Right lobe of liver (tissue), 6 donors: Measurements from ENCODE around the gene RCSD1. TPM values are rescaled to one million over a fixed set of nuclear protein-coding genes. Genes with fewer than 3 reads are reported as not detected.

Experiments
- ATAC-seq, 4 donors: fragments of 200-7000 bp; cut with Tn5 transposase; one replicate each; pipeline ENCODE4 v1.9.1; 2020; ENCODE audit warnings: mild to moderate bottlenecking in 4 of 4, moderate library complexity in 4 of 4
- DNase-seq, 3 donors: peaks; one replicate each; pipeline ENCODE4 v3.0.0-alpha.2; 2020
- H3K27ac ChIP-seq, 3 donors: fragments of 200-600 bp; one replicate each; pipeline ENCODE4 v1.8.0; 2022
- H3K27me3 ChIP-seq, 2 donors: fragments of 200-600 bp; one replicate each; pipeline ENCODE4 v1.8.0; 2022
- H3K36me3 ChIP-seq, 4 donors: fragments of 200-600 bp; sonication (generic) in 1 of 4; one replicate each; pipeline versions ENCODE4 v1.5.1 to v1.8.0; 2017 to 2022; ENCODE audit warnings: control low read depth in 1 of 4
- H3K4me1 ChIP-seq, 4 donors: fragments of 200-600 bp; sonication (generic) in 1 of 4; one replicate each; pipeline versions ENCODE4 v1.5.1 to v1.8.0; 2017 to 2022; ENCODE audit warnings: control low read depth in 1 of 4
- H3K4me3 ChIP-seq, 3 donors: fragments of 200-600 bp; one replicate each; pipeline ENCODE4 v1.8.0; 2022
- H3K9me3 ChIP-seq, 4 donors: fragments of 200-600 bp; sonication (generic) in 1 of 4; one replicate each; pipeline versions ENCODE4 v1.5.1 to v1.8.0; 2017 to 2022; ENCODE audit warnings: control low read depth in 1 of 4
- POLR2A ChIP-seq: fragments of 450-650 bp; IDR thresholded peaks from one replicate; pipeline ENCODE4 v1.6.1; 2017; ENCODE audit warnings: antibody characterized with exemption, mild to moderate bottlenecking
- WGBS: methylation state at CpG from one replicate; pipeline ENCODE4 v1.1.6; 2018; ENCODE audit warnings: low coverage, low lambda C conversion rate; ENCODE audit not compliant: insufficient coverage; ENCODE audit errors: missing lambda C conversion rate; 5-methylcytosine and 5-hydroxymethylcytosine counted together
- intact Hi-C, 2 donors: fragments of 100-400 bp; cut with DNase I; formaldehyde crosslinking; loops; one replicate each; pipeline versions ENCODE4 v1.11.2 to v1.14.1; 2022
- total RNA-seq, 6 experiments: library from RNA; depleted of rRNA in 2 of 6; stranded (reverse); fragments of >200 nt in 2 of 6; fragmentation: NEBNext Ultra II Directional in 3 of 6; extraction: Animal tissue kit (Norgen Biotek cat#: 25700) in 3 of 6; gene quantifications; one replicate each; pipeline versions ENCODE4 v1.1.0 to v1.2.4, GENCODE V29; 2016 to 2023
- TF ChIP-seq, protein P1 (sequence below), 4 donors: fragments of 200-600 bp in 3 of 4; fragments of 450-650 bp in 1 of 4; IDR thresholded peaks; one replicate each; pipeline versions ENCODE4 v1.5.1 to v1.8.0; 2016 to 2022; ENCODE audit warnings: antibody characterized with exemption in 4 of 4, mild to moderate bottlenecking in 2 of 4
- donor health status: DM: no; HTN: yes; CAD: no.
- donor health status: DM: no; HTN: no; CAD: no.
- donor health status: DM: no; HTN: no; CAD: no.
- donor health status: DM: no; HTN: yes; CAD: no.
- donor health status: DM: no; HTN: yes; CAD: no.

The RCSD1 gene
- total RNA-seq, 6 experiments from 2014 or later, result 2.4 to 8.4 (median 5.0) TPM

DNA sequence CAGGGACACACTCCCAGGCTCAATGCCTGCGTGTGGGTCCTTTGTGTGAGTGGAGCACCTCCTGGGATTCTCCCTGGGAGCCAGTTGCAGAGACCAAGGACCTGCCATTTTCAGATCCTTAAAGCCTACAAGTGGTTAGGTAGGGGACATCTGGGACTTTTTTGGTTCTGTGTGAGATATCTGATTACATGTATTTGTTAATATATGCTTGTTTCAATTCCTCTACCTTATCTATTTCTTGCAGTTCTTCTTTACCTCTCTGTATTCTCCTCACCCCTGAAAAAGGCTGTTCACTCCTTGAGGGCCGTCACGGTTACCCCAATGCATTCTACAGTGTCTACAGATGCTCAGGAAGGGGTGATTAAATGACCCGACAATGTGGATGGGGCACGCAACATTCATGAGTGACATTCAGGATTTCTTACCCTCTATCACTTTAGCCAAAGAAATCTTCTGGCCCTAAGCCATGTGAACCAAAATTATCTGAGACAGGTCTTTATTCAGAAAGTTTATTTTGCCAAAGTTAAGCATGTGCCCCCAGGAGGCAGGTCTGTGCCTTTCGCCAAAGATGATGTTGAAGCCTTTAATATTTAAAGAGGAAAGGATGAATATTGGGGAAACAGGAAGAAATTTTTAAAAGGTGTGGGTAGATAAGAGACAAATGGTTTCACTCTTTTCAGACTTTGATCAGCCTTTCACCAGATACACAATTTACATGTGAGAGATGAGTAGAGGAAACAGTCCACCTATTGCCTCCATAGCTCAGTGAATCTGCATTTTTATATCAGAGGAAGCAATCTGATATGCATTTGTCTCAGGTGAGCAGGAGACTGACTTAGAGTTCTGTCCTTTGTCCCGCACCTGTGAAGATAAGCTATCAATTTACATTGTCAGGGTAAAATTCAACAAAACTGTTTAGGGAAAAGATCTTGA is 47.1 kb downstream of the RCSD1 start:
- Histone ChIP-seq H3K27ac (no peak overlapping the region), H3K36me3 (peaks cover 0 to 3% (median 0%) of the 10 kb centered on the region in 4 donors), H3K4me3 (no peak overlapping the region), H3K4me1 (no peaks in the 10 kb centered on the region), H3K27me3 (no peaks in the 10 kb centered on the region), H3K9me3 (no peaks in the 10 kb centered on the region)
- ATAC-seq (no peak), DNase-seq (no peak)
- intact Hi-C loops, result no loop called here
- 90% methylated on average over 6 of the region's 7 CpGs for WGBS
- TF ChIP-seq, protein P1, sequence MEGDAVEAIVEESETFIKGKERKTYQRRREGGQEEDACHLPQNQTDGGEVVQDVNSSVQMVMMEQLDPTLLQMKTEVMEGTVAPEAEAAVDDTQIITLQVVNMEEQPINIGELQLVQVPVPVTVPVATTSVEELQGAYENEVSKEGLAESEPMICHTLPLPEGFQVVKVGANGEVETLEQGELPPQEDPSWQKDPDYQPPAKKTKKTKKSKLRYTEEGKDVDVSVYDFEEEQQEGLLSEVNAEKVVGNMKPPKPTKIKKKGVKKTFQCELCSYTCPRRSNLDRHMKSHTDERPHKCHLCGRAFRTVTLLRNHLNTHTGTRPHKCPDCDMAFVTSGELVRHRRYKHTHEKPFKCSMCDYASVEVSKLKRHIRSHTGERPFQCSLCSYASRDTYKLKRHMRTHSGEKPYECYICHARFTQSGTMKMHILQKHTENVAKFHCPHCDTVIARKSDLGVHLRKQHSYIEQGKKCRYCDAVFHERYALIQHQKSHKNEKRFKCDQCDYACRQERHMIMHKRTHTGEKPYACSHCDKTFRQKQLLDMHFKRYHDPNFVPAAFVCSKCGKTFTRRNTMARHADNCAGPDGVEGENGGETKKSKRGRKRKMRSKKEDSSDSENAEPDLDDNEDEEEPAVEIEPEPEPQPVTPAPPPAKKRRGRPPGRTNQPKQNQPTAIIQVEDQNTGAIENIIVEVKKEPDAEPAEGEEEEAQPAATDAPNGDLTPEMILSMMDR (IDR thresholded peaks at IDR 0.05), result no peak
- no peak for TF ChIP-seq POLR2A

GRCh38 chr1:167678422-167678821 is 48.4 kb downstream of the RCSD1 start:
- intact Hi-C loops, result no loop called here
- TF ChIP-seq POLR2A, result no peak
- TF ChIP-seq, protein P1 (IDR thresholded peaks at IDR 0.05), result no peak
- Histone ChIP-seq H3K36me3 (peaks cover 0 to 3% (median 0%) of the 10 kb centered on the region in 4 donors), H3K27ac (no peak overlapping the region), H3K4me3 (no peak overlapping the region), H3K9me3 (no peaks in the 10 kb centered on the region), H3K4me1 (no peaks in the 10 kb centered on the region), H3K27me3 (no peaks in the 10 kb centered on the region)
- ATAC-seq (no peak), DNase-seq (no peak)
- WGBS, result 83% methylated on average over 8 of the region's 10 CpGs

GRCh38 chr1:167678838-167679237 is 48.8 kb downstream of the RCSD1 start:
- ATAC-seq, result no peak
- no peak for DNase-seq
- intact Hi-C loops, result no loop called here
- 97% methylated on average over 3 of the region's 3 CpGs for WGBS
- Histone ChIP-seq H3K36me3 (peaks cover 0 to under 1% (median 0%) of the 10 kb centered on the region in 4 donors), H3K4me1 (no peaks in the 10 kb centered on the region), H3K27ac (no peak overlapping the region), H3K27me3 (no peaks in the 10 kb centered on the region), H3K4me3 (no peak overlapping the region), H3K9me3 (no peaks in the 10 kb centered on the region)
- TF ChIP-seq, protein P1 (IDR thresholded peaks at IDR 0.05), result no peak

DNA sequence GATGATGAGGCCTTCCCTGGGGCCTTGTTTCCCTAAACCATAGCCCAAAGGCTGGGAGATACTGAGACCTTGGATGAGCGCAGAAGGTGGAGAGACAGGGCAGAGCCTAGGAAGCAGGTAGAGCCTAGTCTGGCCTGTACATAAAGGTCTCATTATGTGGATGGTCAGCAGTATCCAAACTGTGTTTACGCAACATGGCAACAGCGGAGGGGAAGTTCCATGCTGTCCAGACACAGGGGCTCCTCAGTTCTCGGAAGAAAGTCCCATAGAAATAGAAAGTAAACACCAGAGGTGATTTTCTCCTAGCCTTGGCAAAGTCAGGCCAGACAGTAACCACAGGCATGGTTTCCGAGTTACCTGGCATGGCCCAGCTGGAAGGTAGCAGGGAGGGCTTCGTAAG is 49.7 kb downstream of the RCSD1 start:
- intact Hi-C loops, result loop anchor here in 1 of 2 donors (10.0 kb wide), 1 partner anchor 75 kb away; no protein-coding TSS in a partner anchor
- H3K9me3 ChIP-seq, result no peaks in the 10 kb centered on the region
- H3K27ac ChIP-seq, result no peak overlapping the region
- WGBS, result 84% methylated on average over 4 of the region's 6 CpGs
- TF ChIP-seq, protein P1 (IDR thresholded peaks at IDR 0.05), result no peak
- no peak for TF ChIP-seq POLR2A
- no peaks in the 10 kb centered on the region for H3K4me1 ChIP-seq
- no peaks in the 10 kb centered on the region for H3K36me3 ChIP-seq
- no peak overlapping the region for H3K4me3 ChIP-seq
- ATAC-seq, result peak; percentile 33 to 62 (median 53)
- H3K27me3 ChIP-seq, result no peaks in the 10 kb centered on the region
- DNase-seq, result no peak
